Mucosa of descending colon (tissue), 3 donors: ENCODE measurements around the gene FGF3. TPM values are rescaled to one million over a fixed set of nuclear protein-coding genes. Genes with fewer than 3 reads are reported as not detected.

Source experiments
- ATAC-seq: fragments of 200-7000 bp; cut with Tn5 transposase; one replicate; pipeline ENCODE4 v1.9.1; 2020; ENCODE audit warnings: mild to moderate bottlenecking, moderate library complexity
- DNase-seq, 3 donors: peaks; one replicate each; pipeline ENCODE4 v3.0.0-alpha.2; 2020
- H3K36me3 ChIP-seq: fragments of 200-600 bp; one replicate; pipeline ENCODE4 v1.8.0; 2021; ENCODE audit warnings: low read depth, mild to moderate bottlenecking
- H3K4me1 ChIP-seq: fragments of 200-600 bp; one replicate; pipeline ENCODE4 v1.8.0; 2021; ENCODE audit warnings: low read depth, mild to moderate bottlenecking
- H3K4me3 ChIP-seq: fragments of 200-600 bp; one replicate; pipeline ENCODE4 v1.8.0; 2021; ENCODE audit warnings: mild to moderate bottlenecking
- H3K9me3 ChIP-seq: fragments of 200-600 bp; one replicate; pipeline ENCODE4 v1.8.0; 2021; ENCODE audit warnings: mild to moderate bottlenecking
- CTCF ChIP-seq: fragments of 200-600 bp; IDR thresholded peaks from one replicate; pipeline ENCODE4 v1.8.0; 2022; ENCODE audit warnings: antibody characterized with exemption, mild to moderate bottlenecking
- intact Hi-C, 2 donors: fragments of 100-400 bp; cut with DNase I in 1 of 2; cut with micrococcal nuclease in 1 of 2; formaldehyde crosslinking; loops; one replicate each; pipeline versions ENCODE4 v1.11.0 to v1.11.1; 2022; cut with DNase I, micrococcal nuclease
- total RNA-seq, 3 donors: library from RNA; stranded (reverse); fragmentation: NEBNext Ultra II Directional in 2 of 3; extraction: Animal tissue kit (Norgen Biotek cat#: 25700) in 2 of 3; gene quantifications; one replicate each; pipeline versions ENCODE4 v1.2.1 to v1.2.4, GENCODE V29; 2021 to 2023
- donor health status: DM: no; HTN: no; CAD: no; lungs with moderate emphysema.
- donor health status: DM: no; HTN: no; CAD: no.
- donor health status: DM: no; HTN: yes; CAD: no.

The FGF3 gene
- total RNA-seq, 3 donors from 2014 or later = not detected

GRCh38 chr11:69819541-69820070 lies 390 bp upstream of the FGF3 start:
- Histone ChIP-seq H3K4me1 (peaks cover 3% of the 10 kb centered on the region), H3K4me3 (no peak overlapping the region), H3K36me3 (no peaks in the 10 kb centered on the region), H3K9me3 (no peaks in the 10 kb centered on the region)
- TF ChIP-seq CTCF = no peak
- no peak for DNase-seq
- no peak for ATAC-seq
- intact Hi-C loops = no loop called here

DNA sequence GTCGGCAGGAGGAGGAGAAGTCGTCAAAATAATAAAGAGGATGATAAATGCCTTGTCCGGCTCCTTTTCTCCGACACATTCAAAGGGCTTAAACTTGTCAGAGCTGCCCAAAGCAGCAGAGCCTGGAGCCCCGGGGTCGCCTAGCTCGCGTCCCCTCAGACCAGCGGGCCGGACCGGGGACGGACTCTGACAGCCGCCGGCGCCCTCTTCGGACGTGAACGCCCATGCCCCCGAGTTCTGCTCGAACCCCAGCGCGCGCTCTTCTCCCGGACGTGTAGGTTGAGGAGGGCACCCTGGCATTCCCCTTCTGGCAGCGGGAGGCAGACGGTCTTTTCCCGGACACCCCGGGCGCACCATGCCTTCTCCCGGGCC lies 999 bp downstream of the FGF3 start:
- no peak for ATAC-seq
- Histone ChIP-seq H3K4me1 (peaks cover 3% of the 10 kb centered on the region), H3K4me3 (no peak overlapping the region), H3K9me3 (no peaks in the 10 kb centered on the region), H3K36me3 (no peaks in the 10 kb centered on the region)
- no peak for DNase-seq
- intact Hi-C loops = no loop called here
- no peak for TF ChIP-seq CTCF

GRCh38 chr11:69817265-69818230 lies 1.7 kb downstream of the FGF3 start:
- no peak for TF ChIP-seq CTCF
- no peak for ATAC-seq
- Histone ChIP-seq H3K36me3 (no peaks in the 10 kb centered on the region), H3K9me3 (no peaks in the 10 kb centered on the region), H3K4me3 (no peak overlapping the region), H3K4me1 (peaks cover 3% of the 10 kb centered on the region)
- DNase-seq = no peak
- intact Hi-C loops = no loop called here

DNA sequence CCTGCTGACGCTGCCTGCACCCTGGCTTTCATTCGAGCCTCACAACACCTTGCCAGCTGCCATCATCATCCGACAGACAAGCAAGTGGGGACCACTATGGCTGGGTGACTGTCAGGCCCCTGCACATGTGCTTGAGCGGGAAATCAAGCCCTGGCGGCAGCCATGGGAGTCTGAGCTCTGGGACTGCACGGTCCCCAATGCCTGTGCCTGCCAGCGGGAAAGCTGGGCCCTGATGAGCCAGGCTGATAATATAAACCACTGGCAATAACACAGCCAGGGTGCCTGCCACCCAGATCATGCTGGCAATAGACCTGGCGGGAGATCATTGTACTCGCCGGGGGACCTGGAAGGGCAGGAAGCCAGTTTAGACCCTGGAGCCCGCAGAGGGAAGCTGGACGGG lies 2.5 kb downstream of the FGF3 start:
- ATAC-seq = no peak
- intact Hi-C loops = no loop called here
- Histone ChIP-seq H3K4me1 (peaks cover 3% of the 10 kb centered on the region), H3K4me3 (no peak overlapping the region), H3K36me3 (no peaks in the 10 kb centered on the region), H3K9me3 (no peaks in the 10 kb centered on the region)
- TF ChIP-seq CTCF = no peak
- DNase-seq = no peak

DNA sequence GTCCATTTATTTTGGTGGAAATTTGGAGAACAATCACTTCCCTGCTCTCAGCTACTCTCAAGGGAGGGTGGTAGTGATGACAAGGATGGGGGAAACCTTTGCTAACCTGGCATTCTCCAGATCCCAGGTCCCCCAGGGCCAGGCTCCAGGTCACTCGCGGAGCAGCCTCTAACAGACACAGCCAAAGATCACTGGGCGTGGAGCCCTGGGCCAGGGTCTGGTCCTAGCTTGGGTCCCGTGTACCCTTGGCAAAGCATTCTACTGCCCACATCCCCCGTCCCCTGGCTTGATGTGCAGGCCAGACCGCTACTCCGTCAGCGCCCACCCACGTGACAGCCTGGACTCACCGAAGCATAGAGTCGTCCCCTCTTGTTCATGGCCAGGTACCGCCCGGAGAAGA lies 3.2 kb downstream of the FGF3 start:
- intact Hi-C loops = no loop called here
- no peak for ATAC-seq
- no peak for TF ChIP-seq CTCF

More for the DNA sequence above, 3.2 kb downstream of the FGF3 start:
- Histone ChIP-seq H3K4me3 (no peak overlapping the region), H3K9me3 (no peaks in the 10 kb centered on the region), H3K4me1 (peaks cover 3% of the 10 kb centered on the region), H3K36me3 (no peaks in the 10 kb centered on the region)
- no peak for DNase-seq
